ENCODE results near the gene BPIFA2. TPM values are rescaled to one million over a fixed set of nuclear protein-coding genes. Genes with fewer than 3 reads are reported as not detected.
"Not testable (repeated sequence)": the region's sequence is repeated elsewhere in the genome, so short reads cannot be mapped to it uniquely, and the experiment has no call there.

BPIFA2 gene
- total RNA-seq: not detected

- H3K36me3 ChIP-seq: no peaks in the 10 kb centered on the region
- no peak for DNase-seq
- peaks cover 0 to 2% of the 10 kb centered on the region in 2 donors for H3K4me1 ChIP-seq
- TF ChIP-seq POLR2A (IDR thresholded peaks at IDR 0.05): no peak
- TF ChIP-seq, protein P1, sequence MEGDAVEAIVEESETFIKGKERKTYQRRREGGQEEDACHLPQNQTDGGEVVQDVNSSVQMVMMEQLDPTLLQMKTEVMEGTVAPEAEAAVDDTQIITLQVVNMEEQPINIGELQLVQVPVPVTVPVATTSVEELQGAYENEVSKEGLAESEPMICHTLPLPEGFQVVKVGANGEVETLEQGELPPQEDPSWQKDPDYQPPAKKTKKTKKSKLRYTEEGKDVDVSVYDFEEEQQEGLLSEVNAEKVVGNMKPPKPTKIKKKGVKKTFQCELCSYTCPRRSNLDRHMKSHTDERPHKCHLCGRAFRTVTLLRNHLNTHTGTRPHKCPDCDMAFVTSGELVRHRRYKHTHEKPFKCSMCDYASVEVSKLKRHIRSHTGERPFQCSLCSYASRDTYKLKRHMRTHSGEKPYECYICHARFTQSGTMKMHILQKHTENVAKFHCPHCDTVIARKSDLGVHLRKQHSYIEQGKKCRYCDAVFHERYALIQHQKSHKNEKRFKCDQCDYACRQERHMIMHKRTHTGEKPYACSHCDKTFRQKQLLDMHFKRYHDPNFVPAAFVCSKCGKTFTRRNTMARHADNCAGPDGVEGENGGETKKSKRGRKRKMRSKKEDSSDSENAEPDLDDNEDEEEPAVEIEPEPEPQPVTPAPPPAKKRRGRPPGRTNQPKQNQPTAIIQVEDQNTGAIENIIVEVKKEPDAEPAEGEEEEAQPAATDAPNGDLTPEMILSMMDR (IDR thresholded peaks at IDR 0.05): no peak
- WGBS, 2 donors: 86 to 87% methylated on average over 8 of the region's 8 CpGs
- H3K4me3 ChIP-seq (replicated peaks in 1 of 3): no peak within 1 kb of the TSS
- no peak within 1 kb of the TSS for H3K27ac ChIP-seq
- intact Hi-C loops (cut with DNase I): no loop called here
- no peaks in the 10 kb centered on the region for H3K9me3 ChIP-seq
- no peaks in the 10 kb centered on the region for H3K27me3 ChIP-seq
Observed at GRCh38 chr20:33167859-33168258, at the start of gene BPIFA2. BPIFA2 (plus strand) TSS chr20:33168159; CDS start chr20:33169146, 987 bp downstream.

- H3K27me3 ChIP-seq: no peaks in the 10 kb centered on the region
- no peaks in the 10 kb centered on the region for H3K36me3 ChIP-seq
- intact Hi-C loops (cut with DNase I): loop anchor here (10.0 kb wide), 1 partner anchor 75 kb away; no protein-coding TSS in a partner anchor
- no peaks in the 10 kb centered on the region for H3K9me3 ChIP-seq
- H3K27ac ChIP-seq: no peak overlapping the region
- H3K4me1 ChIP-seq: no peaks in the 10 kb centered on the region
- 90 to 92% methylated on average over 3 of the region's 3 CpGs for WGBS, 2 donors
- H3K4me3 ChIP-seq (replicated peaks in 1 of 3): no peak overlapping the region
- TF ChIP-seq POLR2A (IDR thresholded peaks at IDR 0.05): no peak
- no peak for DNase-seq
Observed at GRCh38 chr20:33119725-33120720, 47.9 kb upstream of the BPIFA2 start.

GRCh38 chr20:33120934-33121333, 47.0 kb upstream of the BPIFA2 start:
- intact Hi-C loops (cut with DNase I): loop anchor here (10.0 kb wide), 1 partner anchor 76 kb away; no protein-coding TSS in a partner anchor
- no peak overlapping the region for H3K4me3 ChIP-seq (replicated peaks in 1 of 3)
- H3K9me3 ChIP-seq: no peaks in the 10 kb centered on the region
- H3K4me1 ChIP-seq: no peaks in the 10 kb centered on the region
- no peak for TF ChIP-seq POLR2A (IDR thresholded peaks at IDR 0.05)
- TF ChIP-seq, protein P1 (IDR thresholded peaks at IDR 0.05): no peak
- no peak for DNase-seq
- no peaks in the 10 kb centered on the region for H3K36me3 ChIP-seq
- H3K27ac ChIP-seq: no peak overlapping the region
- WGBS, 2 donors: 94 to 100% methylated on average over 3 of the region's 3 CpGs
- H3K27me3 ChIP-seq: no peaks in the 10 kb centered on the region

GRCh38 chr20:33122297-33122696, 45.7 kb upstream of the BPIFA2 start:
- not testable (repeated sequence) for H3K4me3 ChIP-seq (replicated peaks in 1 of 3); H3K27me3 ChIP-seq; H3K9me3 ChIP-seq; H3K27ac ChIP-seq; H3K36me3 ChIP-seq; DNase-seq; H3K4me1 ChIP-seq
- 73 to 78% methylated on average over 1 of the region's 1 CpG for WGBS, 2 donors
- intact Hi-C loops (cut with DNase I): loop anchor here (10.0 kb wide), 1 partner anchor 77 kb away; no protein-coding TSS in a partner anchor

DNA sequence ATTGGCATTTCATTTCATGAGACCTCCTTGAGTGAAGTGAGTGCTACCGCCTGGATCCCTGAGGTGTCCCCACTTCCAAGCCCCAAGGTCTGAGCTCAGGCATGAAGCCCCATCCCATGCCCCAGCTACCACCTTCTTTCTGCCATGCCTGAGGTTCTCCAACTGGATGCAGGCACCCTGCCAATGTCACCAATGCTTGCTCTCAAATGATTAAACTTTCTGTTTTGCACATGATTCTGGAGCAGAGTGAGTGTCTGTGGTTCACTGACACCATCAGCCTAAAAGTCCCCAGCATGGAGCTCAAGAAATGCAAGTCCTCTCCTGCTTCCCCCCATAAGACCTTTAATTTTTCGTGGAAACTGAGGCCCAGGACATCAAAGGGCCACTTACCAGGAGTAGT, 43.7 kb upstream of the BPIFA2 start:
- TF ChIP-seq, protein P1 (IDR thresholded peaks at IDR 0.05): no peak
- TF ChIP-seq POLR2A (IDR thresholded peaks at IDR 0.05): no peak
- Histone ChIP-seq H3K4me3 (replicated peaks in 1 of 3) (no peak overlapping the region), H3K4me1 (no peaks in the 10 kb centered on the region), H3K9me3 (no peaks in the 10 kb centered on the region), H3K27ac (no peak overlapping the region), H3K27me3 (no peaks in the 10 kb centered on the region), H3K36me3 (no peaks in the 10 kb centered on the region)
- intact Hi-C loops (cut with DNase I): loop anchor here (10.0 kb wide), 1 partner anchor 79 kb away; no protein-coding TSS in a partner anchor
- DNase-seq: no peak
- 53 to 60% methylated on average over 2 of the region's 2 CpGs for WGBS, 2 donors

GRCh38 chr20:33124994-33125393, 43.0 kb upstream of the BPIFA2 start:
- Histone ChIP-seq H3K4me1 (no peaks in the 10 kb centered on the region), H3K27ac (no peak overlapping the region), H3K27me3 (no peaks in the 10 kb centered on the region), H3K36me3 (no peaks in the 10 kb centered on the region), H3K4me3 (replicated peaks in 1 of 3) (no peak overlapping the region), H3K9me3 (no peaks in the 10 kb centered on the region)
- no peak for DNase-seq
- WGBS, 2 donors: 82 to 84% methylated on average over 6 of the region's 6 CpGs
- TF ChIP-seq POLR2A (IDR thresholded peaks at IDR 0.05): no peak
- TF ChIP-seq, protein P1 (IDR thresholded peaks at IDR 0.05): no peak
- intact Hi-C loops (cut with DNase I): loop anchor here (10.0 kb wide), 1 partner anchor 80 kb away; no protein-coding TSS in a partner anchor
